ENCODE measurements around the gene KCNT1.

GRCh38 chr9:135670721-135671590, 31.0 kb upstream of the KCNT1 start:
- TF ChIP-seq POLR2A (IDR thresholded peaks at IDR 0.05; ENCODE audit: extremely low read depth, insufficient read length): no peak
- TF ChIP-seq CTCF (IDR thresholded peaks at IDR 0.05; ENCODE audit: low read depth, low read length): no peak
- no peak for TF ChIP-seq MAX (IDR thresholded peaks at IDR 0.05; ENCODE audit: low read depth, low read length)
